GM12878 (cell line): Measurements from ENCODE around the gene TMEM45A. TPM values are rescaled to one million over a fixed set of nuclear protein-coding genes. Genes with fewer than 3 reads are reported as not detected.

Experiments
- ATAC-seq: fragments of 200-7000 bp; cut with Tn5 transposase; 3 replicates; pipeline ENCODE4 v1.9.1; 2020; ENCODE audit warnings: mild to moderate bottlenecking, moderate library complexity
- BruUV-seq: library from RNA; stranded (reverse); fragments of 400-500 nt; replicated peaks from 2 replicates; lab custom pipeline; 2021; lab: Mats Ljungman, UMichigan
- CTCF ChIA-PET: fragments of 300-600 bp; sonication (Branson Sonifier 250); formaldehyde crosslinking; extraction: SDS; loops from one replicate; lab custom pipeline; 2021; ENCODE audit warnings: inconsistent platforms; lab: Yijun Ruan, JAX
- POLR2A ChIA-PET: fragments of 350-600 bp; formaldehyde crosslinking; extraction: SDS; loops from one replicate; lab custom pipeline; 2021; ENCODE audit warnings: inconsistent platforms; lab: Charles Lee
- RAD21 ChIA-PET: fragments of 300-600 bp; sonication (Branson Sonifier 250); formaldehyde crosslinking; loops from one replicate; lab custom pipeline; 2023; ENCODE audit warnings: antibody characterized with exemption; ENCODE audit not compliant: unreplicated experiment; lab: Charles Lee
- SMC1A ChIA-PET: fragments of 300-600 bp; sonication (Branson Sonifier 250); formaldehyde crosslinking; loops from one replicate; lab custom pipeline; 2023; ENCODE audit not compliant: unreplicated experiment, uncharacterized antibody; lab: Charles Lee
- DNase-seq: peaks from one replicate; pipeline ENCODE4 v3.0.0-alpha.2; 2011; ENCODE audit warnings: low read depth, low spot score
- FAIRE-seq: peaks from 3 replicates; lab custom pipeline; 2011; peaks lifted over from hg19 to GRCh38; lab: Jason Lieb, UNC
- H2AFZ ChIP-seq: 2 replicates; pipeline ENCODE4 v1.6.0; 2011; ENCODE audit warnings: low read depth, low read length, control low read depth; ENCODE audit not compliant: control insufficient read depth
- H3K27ac ChIP-seq: 2 replicates; pipeline ENCODE4 v1.5.1; 2011; ENCODE audit warnings: control low read depth; ENCODE audit not compliant: control insufficient read depth, insufficient read depth
- H3K27me3 ChIP-seq, 2 experiments: replicated peaks in 1 of 2; 2 replicates each; pipeline versions ENCODE4 v1.6.0 to v1.6.1; 2011; ENCODE audit warnings: low read length in 1 of 2; ENCODE audit not compliant: control insufficient read depth in 2 of 2, insufficient read depth in 2 of 2
- H3K36me3 ChIP-seq, 2 experiments: 2 replicates each; pipeline ENCODE4 v1.5.1; 2011; ENCODE audit warnings: low read length in 1 of 2; ENCODE audit not compliant: control insufficient read depth in 2 of 2, insufficient read depth in 2 of 2
- H3K4me1 ChIP-seq: 2 replicates; pipeline ENCODE4 v1.6.1; 2011; ENCODE audit warnings: mild to moderate bottlenecking, low read length, moderate library complexity, mixed read lengths; ENCODE audit not compliant: control insufficient read depth, insufficient read depth
- H3K4me2 ChIP-seq: 2 replicates; pipeline ENCODE4 v1.6.0; 2011; ENCODE audit warnings: control low read depth; ENCODE audit not compliant: control insufficient read depth, insufficient read depth
- H3K4me3 ChIP-seq: fragments of 200-600 bp; sonication (generic); 2 replicates; pipeline ENCODE4 v1.5.1; 2016
- H3K79me2 ChIP-seq: 2 replicates; pipeline ENCODE4 v1.6.0; 2011; ENCODE audit warnings: low read length; ENCODE audit not compliant: control insufficient read depth, insufficient read depth
- H3K9ac ChIP-seq: 2 replicates; pipeline ENCODE4 v1.8.0; 2011; ENCODE audit warnings: low read length, control low read depth, mixed read lengths; ENCODE audit not compliant: control insufficient read depth, insufficient read depth
- H3K9me3 ChIP-seq: replicated peaks from 3 replicates; pipeline ENCODE4 v1.5.1; 2011; ENCODE audit warnings: mild to moderate bottlenecking, low read length; ENCODE audit not compliant: control insufficient read depth, insufficient read depth
- H4K20me1 ChIP-seq: 2 replicates; pipeline ENCODE4 v1.6.0; 2011; ENCODE audit not compliant: control insufficient read depth, insufficient read depth
- BMI1 ChIP-seq: fragments of 450-650 bp; IDR thresholded peaks from 2 replicates; pipeline ENCODE4 v1.6.1; 2016; ENCODE audit warnings: mild to moderate bottlenecking, moderate library complexity, borderline replicate concordance
- CREB1 ChIP-seq: IDR thresholded peaks from 2 replicates; pipeline ENCODE4 v1.6.1; 2012; ENCODE audit warnings: low read depth, mild to moderate bottlenecking, inconsistent platforms
- FOS ChIP-seq: IDR thresholded peaks from 3 replicates; pipeline ENCODE4 v1.6.1; 2011; ENCODE audit warnings: borderline replicate concordance; ENCODE audit not compliant: insufficient read length; ENCODE audit errors: extremely low read depth
- FOXK2 ChIP-seq: fragments of 450-650 bp; IDR thresholded peaks from 2 replicates; pipeline ENCODE4 v1.6.1; 2017; ENCODE audit warnings: mild to moderate bottlenecking, moderate library complexity
- GATAD2B ChIP-seq: fragments of 450-650 bp; conservative IDR thresholded peaks from 2 replicates; pipeline ENCODE4 v1.6.1; 2017; ENCODE audit warnings: low read depth, mild to moderate bottlenecking, moderate library complexity
- HCFC1 ChIP-seq: fragments of 150-350 bp; IDR thresholded peaks from 2 replicates; pipeline ENCODE4 v1.6.1; 2014; ENCODE audit warnings: low read length
- HDGF ChIP-seq: fragments of 450-650 bp; IDR thresholded peaks from 2 replicates; pipeline ENCODE4 v1.6.1; 2016; ENCODE audit warnings: antibody characterized with exemption
- KDM1A ChIP-seq: fragments of 200-600 bp; sonication (generic); IDR thresholded peaks from 2 replicates; pipeline ENCODE4 v1.6.1; 2016; ENCODE audit warnings: borderline replicate concordance
- LARP7 ChIP-seq: fragments of 450-650 bp; IDR thresholded peaks from 2 replicates; pipeline ENCODE4 v1.6.1; 2017; ENCODE audit warnings: mild to moderate bottlenecking
- MEF2B ChIP-seq: fragments of 450-650 bp; IDR thresholded peaks from 2 replicates; pipeline ENCODE4 v1.6.1; 2018; ENCODE audit warnings: mild to moderate bottlenecking, moderate library complexity; ENCODE audit not compliant: partially characterized antibody, poor library complexity, severe bottlenecking
- NKRF ChIP-seq: fragments of 450-650 bp; conservative IDR thresholded peaks from 2 replicates; pipeline ENCODE4 v1.6.1; 2017; ENCODE audit warnings: mild to moderate bottlenecking, moderate library complexity
- NR2F1 ChIP-seq: fragments of 450-650 bp; conservative IDR thresholded peaks from 2 replicates; pipeline ENCODE4 v1.6.1; 2017; ENCODE audit warnings: mild to moderate bottlenecking
- PAX5 ChIP-seq: IDR thresholded peaks from 2 replicates; pipeline ENCODE4 v1.6.1; 2011; ENCODE audit warnings: low read depth, low read length, borderline replicate concordance
- PAX8 ChIP-seq: fragments of 450-650 bp; IDR thresholded peaks from 2 replicates; pipeline ENCODE4 v1.6.1; 2017; ENCODE audit warnings: mild to moderate bottlenecking, moderate library complexity
- RBBP5 ChIP-seq: fragments of 200-600 bp; sonication (generic); conservative IDR thresholded peaks from 2 replicates; pipeline ENCODE4 v1.6.1; 2016
- TCF7 ChIP-seq: IDR thresholded peaks from 2 replicates; pipeline ENCODE4 v1.6.1; 2014; ENCODE audit warnings: antibody characterized with exemption, borderline replicate concordance
- ZNF217 ChIP-seq: fragments of 450-650 bp; IDR thresholded peaks from 2 replicates; pipeline ENCODE4 v1.6.1; 2017; ENCODE audit warnings: antibody characterized with exemption, mild to moderate bottlenecking
- ZNF24 ChIP-seq: fragments of 450-650 bp; IDR thresholded peaks from 2 replicates; pipeline ENCODE4 v1.6.1; 2017; ENCODE audit warnings: antibody characterized with exemption, mild to moderate bottlenecking
- ZNF274 ChIP-seq: IDR thresholded peaks from one replicate; pipeline ENCODE4 v1.8.0; 2011; ENCODE audit not compliant: insufficient read length, insufficient read depth
- ZSCAN29 ChIP-seq: fragments of 450-650 bp; IDR thresholded peaks from 2 replicates; pipeline ENCODE4 v1.6.1; 2017; ENCODE audit warnings: mild to moderate bottlenecking, moderate library complexity
- WGBS: methylation state at CpG from one replicate; pipeline ENCODE4 v1.1.6; 2016; ENCODE audit warnings: low lambda C conversion rate; ENCODE audit not compliant: insufficient replicate concordance, insufficient coverage; ENCODE audit errors: missing lambda C conversion rate; 5-methylcytosine and 5-hydroxymethylcytosine counted together
- in situ Hi-C: fragments of 300-500 bp; cut with MboI; formaldehyde crosslinking; loops from 9 replicates; pipeline ENCODE4 v1.14.3; 2018; ENCODE audit warnings: mixed read lengths
- intact Hi-C: fragments of 100-400 bp; cut with micrococcal nuclease; formaldehyde crosslinking; loops from one replicate; pipeline ENCODE4 v1.14.2; 2022; ENCODE audit not compliant: unreplicated experiment
- polyA plus RNA-seq, 11 experiments: library from polyadenylated mRNA; depleted of rRNA in 4 of 11; unstranded in 6 of 11; stranded (reverse) in 5 of 11; fragments of >200 nt; fragmentation: Nextera tagmentation in 4 of 11; fragmentation: Illumina TruSeq in 1 of 11; extraction: Ambion mirVana in 4 of 11; extraction: Trizol in 1 of 11; gene quantifications; 1 replicate in 1 of 11; 2 replicates in 10 of 11; pipeline versions ENCODE4 v1.2.1 to v1.2.3, GENCODE V29; 2011 to 2016; ENCODE audit warnings: inconsistent platforms in 2 of 11, missing spikeins in 2 of 11, low read depth in 1 of 11
- total RNA-seq, 4 experiments: library from RNA; depleted of rRNA in 3 of 4; stranded (reverse); fragments of >200 nt in 3 of 4; fragmentation: Illumina TruSeq in 1 of 4; extraction: Trizol in 1 of 4; gene quantifications; 2 replicates each; pipeline versions ENCODE4 v1.2.1 to v1.2.3, GENCODE V29; 2013 to 2021

The TMEM45A gene
- total and polyA plus RNA-seq, 10 of the 15 experiments (the other 5 are each of a cell fraction or from before 2014, with no cell fraction given) = 0.34 to 5.3 (median 0.83) TPM

DNA sequence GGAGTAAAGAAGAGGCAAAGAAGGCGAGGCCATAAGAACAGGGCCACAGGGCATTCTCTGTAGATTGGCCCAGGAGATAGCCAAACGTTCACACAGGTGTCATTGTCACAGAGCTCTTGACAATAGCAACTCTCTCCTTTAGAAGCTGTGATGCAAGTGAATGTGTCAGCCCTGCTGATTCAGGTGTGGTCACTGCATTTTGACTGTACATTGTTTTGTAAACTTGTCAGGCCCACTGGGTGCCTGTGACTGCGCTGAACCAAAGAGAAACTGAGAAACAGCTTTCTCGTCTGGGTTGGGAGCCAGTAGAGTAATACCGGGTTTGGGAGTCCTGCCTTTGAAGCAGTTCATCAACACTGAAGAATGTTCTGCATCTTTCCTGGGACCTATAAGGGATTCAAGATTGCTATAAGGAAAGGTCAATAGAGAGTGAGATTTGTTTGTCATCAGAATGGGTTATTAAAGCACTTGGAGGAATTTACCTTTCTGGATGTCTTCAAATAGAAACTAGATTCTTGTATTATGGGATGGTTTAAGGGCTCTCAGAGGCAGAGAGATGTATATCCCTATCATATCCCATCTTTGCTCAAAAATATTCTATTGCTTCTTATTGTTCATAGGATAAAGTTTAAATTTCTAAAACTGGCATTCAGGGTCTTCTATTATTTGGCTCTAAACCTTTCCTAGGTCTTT is 45.4 kb downstream of the TMEM45A start:
- Histone ChIP-seq H3K79me2 (no peaks in the 10 kb centered on the region), H3K36me3 (no peaks in the 10 kb centered on the region), H3K9me3 (no peaks in the 10 kb centered on the region; the same call in 2 of the 3 replicates), H3K9ac (no peak overlapping the region), H3K4me3 (no peak overlapping the region), H3K27ac (no peak overlapping the region), H3K4me2 (peak overlapping the region; percentile 35), H4K20me1 (no peaks in the 10 kb centered on the region), H2AFZ (peak overlapping the region; percentile 33), H3K27me3 (no peaks in the 10 kb centered on the region), H3K4me1 (no peaks in the 10 kb centered on the region)
- DNase-seq = no peak
- intact Hi-C loops (no loop called here), in situ Hi-C loops (no loop called here)
- CTCF ChIA-PET = no interaction called here
- no peak for FAIRE-seq
- no TSS peak for BruUV-seq
- SMC1A ChIA-PET = no interaction called here
- RAD21 ChIA-PET = interaction anchor here (0.6 kb wide), 1 partner anchor 78 kb away, joined by 3 read pairs; no protein-coding TSS in a partner anchor
- POLR2A ChIA-PET = no interaction called here
- TF ChIP-seq HCFC1 = no peak
- no peak for TF ChIP-seq HDGF
- no peak for TF ChIP-seq NR2F1
- no peak for TF ChIP-seq FOS
- no peak for TF ChIP-seq PAX8
- TF ChIP-seq LARP7 = no peak
- no peak for TF ChIP-seq FOXK2
- TF ChIP-seq ZSCAN29 = no peak
- no peak for TF ChIP-seq NKRF
- no peak for TF ChIP-seq PAX5
- no peak for TF ChIP-seq BMI1
- TF ChIP-seq ZNF217 = no peak
- no peak for TF ChIP-seq RBBP5
- no peak for TF ChIP-seq CREB1
- no peak for TF ChIP-seq ZNF24
- TF ChIP-seq MEF2B = no peak
- no peak for TF ChIP-seq KDM1A
- no peak for TF ChIP-seq TCF7
- no peak for TF ChIP-seq GATAD2B
- TF ChIP-seq ZNF274 = no peak
- 41% methylated on average over 5 of the region's 5 CpGs for WGBS
- ATAC-seq = peak; percentile 55
